ENCODE measurements around the gene LARGE1.

The LARGE1 gene

GRCh38 chr22:33451866-33452469, 468.3 kb downstream of the LARGE1 start:
- Histone ChIP-seq H3K4me1 (ENCODE audit: insufficient read depth, low read length) (no peaks in the 10 kb centered on the region), H3K9ac (ENCODE audit: low read length) (no peak overlapping the region), H3K9me3 (ENCODE audit: low read length) (no peaks in the 10 kb centered on the region), H3K27me3 (ENCODE audit: control insufficient read depth in 1 of 2, insufficient read depth in 2 of 2, low read length in 2 of 2) (no peaks in the 10 kb centered on the region), H3K4me3 (ENCODE audit: low read depth in 1 of 2, low read length in 2 of 2) (no peak overlapping the region), H3K27ac (ENCODE audit: low read depth, low read length) (no peak overlapping the region), H3K36me3 (ENCODE audit: insufficient read depth, low read length) (no peaks in the 10 kb centered on the region)

GRCh38 chr22:33450756-33451155, 469.5 kb downstream of the LARGE1 start:
- H3K36me3 ChIP-seq (ENCODE audit: insufficient read depth, low read length) = no peaks in the 10 kb centered on the region
- no peak overlapping the region for H3K4me3 ChIP-seq (ENCODE audit: low read depth in 1 of 2, low read length in 2 of 2)
- no peak overlapping the region for H3K27ac ChIP-seq (ENCODE audit: low read depth, low read length)
- no peaks in the 10 kb centered on the region for H3K9me3 ChIP-seq (ENCODE audit: low read length)
- no peaks in the 10 kb centered on the region for H3K27me3 ChIP-seq (ENCODE audit: control insufficient read depth in 1 of 2, insufficient read depth in 2 of 2, low read length in 2 of 2)
- H3K9ac ChIP-seq (ENCODE audit: low read length) = no peak overlapping the region
- H3K4me1 ChIP-seq (ENCODE audit: insufficient read depth, low read length) = no peaks in the 10 kb centered on the region

GRCh38 chr22:33447733-33448132, 472.5 kb downstream of the LARGE1 start:
- Histone ChIP-seq H3K4me1 (ENCODE audit: insufficient read depth, low read length) (no peaks in the 10 kb centered on the region), H3K27ac (ENCODE audit: low read depth, low read length) (no peak overlapping the region), H3K4me3 (ENCODE audit: low read depth in 1 of 2, low read length in 2 of 2) (no peak overlapping the region), H3K36me3 (ENCODE audit: insufficient read depth, low read length) (no peaks in the 10 kb centered on the region), H3K9ac (ENCODE audit: low read length) (no peak overlapping the region), H3K27me3 (ENCODE audit: control insufficient read depth in 1 of 2, insufficient read depth in 2 of 2, low read length in 2 of 2) (no peaks in the 10 kb centered on the region), H3K9me3 (ENCODE audit: low read length) (no peaks in the 10 kb centered on the region)

GRCh38 chr22:33443683-33444082, 476.6 kb downstream of the LARGE1 start:
- H3K27me3 ChIP-seq (ENCODE audit: control insufficient read depth in 1 of 2, insufficient read depth in 2 of 2, low read length in 2 of 2) = no peaks in the 10 kb centered on the region
- no peaks in the 10 kb centered on the region for H3K9me3 ChIP-seq (ENCODE audit: low read length)
- no peak overlapping the region for H3K9ac ChIP-seq (ENCODE audit: low read length)
- H3K27ac ChIP-seq (ENCODE audit: low read depth, low read length) = no peak overlapping the region
- no peak overlapping the region for H3K4me3 ChIP-seq (ENCODE audit: low read depth in 1 of 2, low read length in 2 of 2)
- no peaks in the 10 kb centered on the region for H3K36me3 ChIP-seq (ENCODE audit: insufficient read depth, low read length)
- H3K4me1 ChIP-seq (ENCODE audit: insufficient read depth, low read length) = no peaks in the 10 kb centered on the region

- Histone ChIP-seq H3K27me3 (ENCODE audit: control insufficient read depth in 1 of 2, insufficient read depth in 2 of 2, low read length in 2 of 2) (no peaks in the 10 kb centered on the region), H3K36me3 (ENCODE audit: insufficient read depth, low read length) (no peaks in the 10 kb centered on the region), H3K4me1 (ENCODE audit: insufficient read depth, low read length) (no peaks in the 10 kb centered on the region), H3K27ac (ENCODE audit: low read depth, low read length) (no peak overlapping the region), H3K9ac (ENCODE audit: low read length) (no peak overlapping the region), H3K9me3 (ENCODE audit: low read length) (no peaks in the 10 kb centered on the region), H3K4me3 (ENCODE audit: low read depth in 1 of 2, low read length in 2 of 2) (no peak overlapping the region)
These were observed 479.5 kb downstream of the LARGE1 start for GRCh38 chr22:33440756-33441155.

GRCh38 chr22:33438273-33438672, 482.0 kb downstream of the LARGE1 start:
- Histone ChIP-seq H3K4me3 (ENCODE audit: low read depth in 1 of 2, low read length in 2 of 2) (no peak overlapping the region), H3K27me3 (ENCODE audit: control insufficient read depth in 1 of 2, insufficient read depth in 2 of 2, low read length in 2 of 2) (no peaks in the 10 kb centered on the region), H3K4me1 (ENCODE audit: insufficient read depth, low read length) (no peaks in the 10 kb centered on the region), H3K9me3 (ENCODE audit: low read length) (no peaks in the 10 kb centered on the region), H3K9ac (ENCODE audit: low read length) (no peak overlapping the region), H3K27ac (ENCODE audit: low read depth, low read length) (no peak overlapping the region), H3K36me3 (ENCODE audit: insufficient read depth, low read length) (no peaks in the 10 kb centered on the region)

GRCh38 chr22:33431300-33431699, 489.0 kb downstream of the LARGE1 start:
- Histone ChIP-seq H3K27me3 (ENCODE audit: control insufficient read depth in 1 of 2, insufficient read depth in 2 of 2, low read length in 2 of 2) (no peaks in the 10 kb centered on the region), H3K27ac (ENCODE audit: low read depth, low read length) (no peak overlapping the region), H3K4me1 (ENCODE audit: insufficient read depth, low read length) (no peaks in the 10 kb centered on the region), H3K4me3 (ENCODE audit: low read depth in 1 of 2, low read length in 2 of 2) (no peak overlapping the region), H3K9ac (ENCODE audit: low read length) (no peak overlapping the region), H3K9me3 (ENCODE audit: low read length) (no peaks in the 10 kb centered on the region), H3K36me3 (ENCODE audit: insufficient read depth, low read length) (peaks cover 6% of the 10 kb centered on the region)

GRCh38 chr22:33429281-33429680, 491.0 kb downstream of the LARGE1 start:
- Histone ChIP-seq H3K27me3 (ENCODE audit: control insufficient read depth in 1 of 2, insufficient read depth in 2 of 2, low read length in 2 of 2) (no peaks in the 10 kb centered on the region), H3K4me3 (ENCODE audit: low read depth in 1 of 2, low read length in 2 of 2) (no peak overlapping the region), H3K27ac (ENCODE audit: low read depth, low read length) (no peak overlapping the region), H3K4me1 (ENCODE audit: insufficient read depth, low read length) (no peaks in the 10 kb centered on the region), H3K9me3 (ENCODE audit: low read length) (no peaks in the 10 kb centered on the region), H3K9ac (ENCODE audit: low read length) (no peak overlapping the region), H3K36me3 (ENCODE audit: insufficient read depth, low read length) (peaks cover 6% of the 10 kb centered on the region)

GRCh38 chr22:33427461-33427860, 492.8 kb downstream of the LARGE1 start:
- Histone ChIP-seq H3K27ac (ENCODE audit: low read depth, low read length) (no peak overlapping the region), H3K36me3 (ENCODE audit: insufficient read depth, low read length) (peaks cover 6% of the 10 kb centered on the region), H3K4me3 (ENCODE audit: low read depth in 1 of 2, low read length in 2 of 2) (no peak overlapping the region)

GRCh38 chr22:33426451-33426850, 493.8 kb downstream of the LARGE1 start:
- Histone ChIP-seq H3K27ac (ENCODE audit: low read depth, low read length) (no peak overlapping the region), H3K9ac (ENCODE audit: low read length) (no peak overlapping the region), H3K27me3 (ENCODE audit: control insufficient read depth in 1 of 2, insufficient read depth in 2 of 2, low read length in 2 of 2) (no peaks in the 10 kb centered on the region), H3K9me3 (ENCODE audit: low read length) (peaks cover 5% of the 10 kb centered on the region), H3K36me3 (ENCODE audit: insufficient read depth, low read length) (peaks cover 6% of the 10 kb centered on the region), H3K4me1 (ENCODE audit: insufficient read depth, low read length) (no peaks in the 10 kb centered on the region), H3K4me3 (ENCODE audit: low read depth in 1 of 2, low read length in 2 of 2) (no peak overlapping the region)

More at GRCh38 chr22:33427461-33427860, 492.8 kb downstream of the LARGE1 start:
- H3K27me3 ChIP-seq (ENCODE audit: control insufficient read depth in 1 of 2, insufficient read depth in 2 of 2, low read length in 2 of 2) = no peaks in the 10 kb centered on the region
- no peaks in the 10 kb centered on the region for H3K4me1 ChIP-seq (ENCODE audit: insufficient read depth, low read length)
- no peaks in the 10 kb centered on the region for H3K9me3 ChIP-seq (ENCODE audit: low read length)
- H3K9ac ChIP-seq (ENCODE audit: low read length) = no peak overlapping the region

GRCh38 chr22:33421859-33422258, 498.4 kb downstream of the LARGE1 start:
- no peaks in the 10 kb centered on the region for H3K36me3 ChIP-seq (ENCODE audit: insufficient read depth, low read length)
- no peaks in the 10 kb centered on the region for H3K27me3 ChIP-seq (ENCODE audit: control insufficient read depth in 1 of 2, insufficient read depth in 2 of 2, low read length in 2 of 2)
- H3K9ac ChIP-seq (ENCODE audit: low read length) = no peak overlapping the region
- H3K4me3 ChIP-seq (ENCODE audit: low read depth in 1 of 2, low read length in 2 of 2) = no peak overlapping the region
- peaks cover 5% of the 10 kb centered on the region for H3K9me3 ChIP-seq (ENCODE audit: low read length)
- H3K4me1 ChIP-seq (ENCODE audit: insufficient read depth, low read length) = no peaks in the 10 kb centered on the region
- H3K27ac ChIP-seq (ENCODE audit: low read depth, low read length) = no peak overlapping the region

GRCh38 chr22:33418484-33418883, 501.8 kb downstream of the LARGE1 start:
- no peak overlapping the region for H3K9ac ChIP-seq (ENCODE audit: low read length)
- no peaks in the 10 kb centered on the region for H3K4me1 ChIP-seq (ENCODE audit: insufficient read depth, low read length)
- no peak overlapping the region for H3K4me3 ChIP-seq (ENCODE audit: low read depth in 1 of 2, low read length in 2 of 2)
- H3K27me3 ChIP-seq (ENCODE audit: control insufficient read depth in 1 of 2, insufficient read depth in 2 of 2, low read length in 2 of 2) = no peaks in the 10 kb centered on the region
- H3K27ac ChIP-seq (ENCODE audit: low read depth, low read length) = no peak overlapping the region
- peaks cover 5% of the 10 kb centered on the region for H3K9me3 ChIP-seq (ENCODE audit: low read length)
- no peaks in the 10 kb centered on the region for H3K36me3 ChIP-seq (ENCODE audit: insufficient read depth, low read length)
